Measurements from ENCODE around the gene PLIN1. TPM values are rescaled to one million over a fixed set of nuclear protein-coding genes. Genes with fewer than 3 reads are reported as not detected.

Gene PLIN1
- total RNA-seq, 1 donor from 2014 or later: 0.07 TPM

DNA sequence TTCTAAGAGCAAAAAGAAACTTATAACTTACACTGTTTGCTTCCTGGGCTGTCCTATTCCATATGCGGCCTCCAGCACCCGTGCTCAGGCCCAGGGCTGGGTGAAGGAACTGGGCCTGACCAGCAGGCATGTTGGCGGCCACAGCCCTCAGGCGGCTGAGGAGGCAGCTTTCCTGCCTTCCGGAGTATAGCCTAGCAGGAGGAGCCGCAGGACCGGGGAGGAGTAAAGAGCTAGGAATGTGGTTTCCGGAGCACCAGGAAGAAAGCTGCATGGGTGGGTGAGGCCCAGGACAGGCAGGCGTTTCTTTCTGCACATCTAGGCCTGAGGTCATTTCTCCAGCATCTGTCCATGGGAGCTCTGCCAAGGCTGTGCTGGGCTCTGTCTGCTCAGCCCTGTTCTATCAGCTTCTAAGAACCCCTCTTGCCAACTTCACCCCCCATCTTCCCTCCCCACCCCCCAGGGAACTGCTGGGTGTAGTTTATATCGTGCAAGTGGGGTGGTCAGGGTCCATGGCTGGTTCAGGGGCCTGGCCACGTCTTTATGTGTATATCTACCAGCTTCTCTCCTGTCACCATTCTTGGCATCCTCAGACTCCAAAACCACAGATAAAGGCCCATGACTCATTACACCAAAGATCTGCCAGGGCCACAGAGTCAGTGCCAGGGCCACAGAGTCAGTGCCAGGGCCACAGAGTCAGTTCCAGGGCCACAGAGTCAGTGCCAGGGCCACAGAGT lies 16.1 kb downstream of the PLIN1 start:
- H3K27me3 Mint-ChIP-seq (ENCODE audit: insufficient read depth, low read depth): peaks cover 25% of the 10 kb centered on the region
- no peak overlapping the region for H3K27ac Mint-ChIP-seq
- H3K9me3 Mint-ChIP-seq: no peaks in the 10 kb centered on the region
- no peak overlapping the region for H3K4me3 ChIP-seq
- peaks cover 13% of the 10 kb centered on the region for H3K4me1 ChIP-seq
- H3K9me3 ChIP-seq (ENCODE audit: low read depth): no peaks in the 10 kb centered on the region
- H4K20me1 ChIP-seq (ENCODE audit: low read depth): no peaks in the 10 kb centered on the region
- no peaks in the 10 kb centered on the region for H3K79me2 ChIP-seq (ENCODE audit: low read depth)
- H3K9ac ChIP-seq: no peak overlapping the region
- H3K27me3 ChIP-seq: peaks cover 49% of the 10 kb centered on the region
- no peaks in the 10 kb centered on the region for H3K36me3 Mint-ChIP-seq
- TF ChIP-seq EZH2 (IDR thresholded peaks at IDR 0.05) (no peak), EZH2phosphoT487 (IDR thresholded peaks at IDR 0.05) (no peak)
- TF ChIP-seq, protein P1, sequence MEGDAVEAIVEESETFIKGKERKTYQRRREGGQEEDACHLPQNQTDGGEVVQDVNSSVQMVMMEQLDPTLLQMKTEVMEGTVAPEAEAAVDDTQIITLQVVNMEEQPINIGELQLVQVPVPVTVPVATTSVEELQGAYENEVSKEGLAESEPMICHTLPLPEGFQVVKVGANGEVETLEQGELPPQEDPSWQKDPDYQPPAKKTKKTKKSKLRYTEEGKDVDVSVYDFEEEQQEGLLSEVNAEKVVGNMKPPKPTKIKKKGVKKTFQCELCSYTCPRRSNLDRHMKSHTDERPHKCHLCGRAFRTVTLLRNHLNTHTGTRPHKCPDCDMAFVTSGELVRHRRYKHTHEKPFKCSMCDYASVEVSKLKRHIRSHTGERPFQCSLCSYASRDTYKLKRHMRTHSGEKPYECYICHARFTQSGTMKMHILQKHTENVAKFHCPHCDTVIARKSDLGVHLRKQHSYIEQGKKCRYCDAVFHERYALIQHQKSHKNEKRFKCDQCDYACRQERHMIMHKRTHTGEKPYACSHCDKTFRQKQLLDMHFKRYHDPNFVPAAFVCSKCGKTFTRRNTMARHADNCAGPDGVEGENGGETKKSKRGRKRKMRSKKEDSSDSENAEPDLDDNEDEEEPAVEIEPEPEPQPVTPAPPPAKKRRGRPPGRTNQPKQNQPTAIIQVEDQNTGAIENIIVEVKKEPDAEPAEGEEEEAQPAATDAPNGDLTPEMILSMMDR (IDR thresholded peaks at IDR 0.05): no peak
- no peak overlapping the region for H3K27ac ChIP-seq
- no peak overlapping the region for H3K4me2 ChIP-seq
- peaks cover 18% of the 10 kb centered on the region for H3F3A ChIP-seq (ENCODE audit: low read depth)
- H2AFZ ChIP-seq (replicated peaks): no peak overlapping the region
- no peaks in the 10 kb centered on the region for H3K36me3 ChIP-seq
- no peak overlapping the region for H3K4me3 Mint-ChIP-seq
- peaks cover 10% of the 10 kb centered on the region for H3K4me1 Mint-ChIP-seq
- no peak for DNase-seq (ENCODE audit: low spot score)

DNA sequence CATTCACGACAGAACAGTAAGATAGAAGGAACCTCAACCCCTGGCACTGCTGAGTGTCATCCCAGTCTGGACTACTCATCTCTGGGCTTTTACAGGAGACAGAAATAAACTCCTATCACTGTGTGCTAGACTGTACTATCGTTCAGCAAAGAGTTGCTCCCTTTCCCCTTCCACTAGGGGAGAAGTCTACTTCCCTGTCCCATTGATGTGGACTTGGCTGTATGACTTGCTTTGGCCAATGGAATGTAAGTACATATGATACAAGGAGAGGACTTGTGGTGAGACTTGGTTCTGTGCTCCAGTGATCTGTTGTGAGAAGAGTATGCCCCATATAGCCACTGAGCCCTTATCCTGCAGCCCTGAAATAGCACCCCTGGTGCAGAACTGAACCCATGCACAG lies 18.6 kb downstream of the PLIN1 start:
- H3K4me2 ChIP-seq: no peak overlapping the region
- peaks cover 44% of the 10 kb centered on the region for H3K27me3 ChIP-seq
- H4K20me1 ChIP-seq (ENCODE audit: low read depth): no peaks in the 10 kb centered on the region
- peaks cover 21% of the 10 kb centered on the region for H3F3A ChIP-seq (ENCODE audit: low read depth)
- Mint-ChIP-seq H3K4me1 (peaks cover 13% of the 10 kb centered on the region), H3K36me3 (no peaks in the 10 kb centered on the region), H3K4me3 (no peak overlapping the region), H3K27ac (no peak overlapping the region), H3K9me3 (no peaks in the 10 kb centered on the region), H3K27me3 (ENCODE audit: insufficient read depth, low read depth) (peaks cover 27% of the 10 kb centered on the region)
- H3K4me3 ChIP-seq: no peak overlapping the region
- H2AFZ ChIP-seq (replicated peaks): no peak overlapping the region
- no peak for DNase-seq (ENCODE audit: low spot score)
- peaks cover 7% of the 10 kb centered on the region for H3K4me1 ChIP-seq
- no peaks in the 10 kb centered on the region for H3K36me3 ChIP-seq
- H3K9me3 ChIP-seq (ENCODE audit: low read depth): no peaks in the 10 kb centered on the region
- H3K27ac ChIP-seq: no peak overlapping the region
- no peak for TF ChIP-seq EZH2 (IDR thresholded peaks at IDR 0.05)
- TF ChIP-seq EZH2phosphoT487 (IDR thresholded peaks at IDR 0.05): no peak
- TF ChIP-seq, protein P1 (IDR thresholded peaks at IDR 0.05): no peak
- H3K79me2 ChIP-seq (ENCODE audit: low read depth): no peaks in the 10 kb centered on the region
- H3K9ac ChIP-seq: no peak overlapping the region

DNA sequence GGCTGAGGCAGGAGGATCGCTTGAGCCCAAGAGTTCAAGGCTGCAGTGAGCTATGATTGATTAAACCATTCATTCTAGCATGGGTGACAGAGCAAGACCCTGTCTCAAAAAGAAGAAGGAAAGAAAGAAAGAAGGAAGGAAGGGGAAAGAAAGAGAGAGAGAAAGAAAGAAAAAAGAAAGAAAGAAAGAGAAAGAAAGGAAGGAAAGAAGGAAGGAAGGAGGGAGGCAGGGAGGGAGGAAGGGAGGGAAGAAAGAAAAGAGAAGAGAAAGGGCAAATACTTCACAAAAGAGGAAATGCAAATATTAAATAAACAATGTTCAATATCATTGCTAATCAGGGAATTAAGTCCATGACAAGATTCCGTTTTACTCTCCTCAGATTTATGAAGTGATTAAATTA lies 19.9 kb downstream of the PLIN1 start:
- TF ChIP-seq EZH2 (IDR thresholded peaks at IDR 0.05): no peak
- TF ChIP-seq, protein P1 (IDR thresholded peaks at IDR 0.05): no peak
- TF ChIP-seq EZH2phosphoT487 (IDR thresholded peaks at IDR 0.05): no peak
- Histone ChIP-seq H3K27ac (no peak overlapping the region), H2AFZ (replicated peaks) (no peak overlapping the region), H4K20me1 (ENCODE audit: low read depth) (no peaks in the 10 kb centered on the region), H3K4me1 (peaks cover 2% of the 10 kb centered on the region), H3K36me3 (no peaks in the 10 kb centered on the region), H3K27me3 (peaks cover 31% of the 10 kb centered on the region), H3K9ac (no peak overlapping the region), H3K4me2 (no peak overlapping the region), H3K79me2 (ENCODE audit: low read depth) (peaks cover 6% of the 10 kb centered on the region), H3K9me3 (ENCODE audit: low read depth) (no peaks in the 10 kb centered on the region), H3F3A (ENCODE audit: low read depth) (peaks cover 13% of the 10 kb centered on the region), H3K4me3 (no peak overlapping the region)
- no peak overlapping the region for H3K4me3 Mint-ChIP-seq
- no peak for DNase-seq (ENCODE audit: low spot score)
- peaks cover 26% of the 10 kb centered on the region for H3K27me3 Mint-ChIP-seq (ENCODE audit: insufficient read depth, low read depth)
- H3K27ac Mint-ChIP-seq: no peak overlapping the region
- H3K9me3 Mint-ChIP-seq: no peaks in the 10 kb centered on the region
- H3K4me1 Mint-ChIP-seq: peaks cover 11% of the 10 kb centered on the region
- H3K36me3 Mint-ChIP-seq: peaks cover 3% of the 10 kb centered on the region

Data from neural progenitor cell (in vitro differentiated cells).